Thyroid gland (tissue), 4 donors: Measurements from ENCODE around the gene CDH4. TPM values are rescaled to one million over a fixed set of nuclear protein-coding genes. Genes with fewer than 3 reads are reported as not detected.

Experiments used
- DNase-seq, 2 donors: peaks; one replicate each; pipeline ENCODE4 v3.0.0-alpha.2; 2019
- H3K27ac ChIP-seq, 3 donors: fragments of 200-600 bp; sonication (generic); 1 replicate in 2 of 3; 2 replicates in 1 of 3; pipeline ENCODE4 v1.5.1; 2016 to 2019; ENCODE audit warnings: mild to moderate bottlenecking in 1 of 3, moderate library complexity in 1 of 3
- H3K27me3 ChIP-seq: fragments of 200-600 bp; sonication (generic); one replicate; pipeline ENCODE4 v1.5.1; 2019
- H3K36me3 ChIP-seq, 2 donors: fragments of 200-600 bp; sonication (generic); one replicate each; pipeline ENCODE4 v1.5.1; 2016 to 2019
- H3K4me1 ChIP-seq, 2 donors: fragments of 200-600 bp; sonication (generic); one replicate each; pipeline ENCODE4 v1.5.1; 2017 to 2019
- H3K4me3 ChIP-seq, 3 donors: fragments of 200-600 bp; sonication (generic); replicated peaks in 1 of 3; 1 replicate in 2 of 3; 2 replicates in 1 of 3; pipeline ENCODE4 v1.5.1; 2016; ENCODE audit warnings: mild to moderate bottlenecking in 1 of 3
- H3K9me3 ChIP-seq: fragments of 200-600 bp; sonication (generic); one replicate; pipeline ENCODE4 v1.5.1; 2017
- POLR2A ChIP-seq, 2 donors: fragments of 450-650 bp; IDR thresholded peaks; one replicate each; pipeline ENCODE4 v1.6.1; 2017; ENCODE audit warnings: antibody characterized with exemption in 2 of 2, mild to moderate bottlenecking in 2 of 2, moderate library complexity in 1 of 2
- WGBS, 2 donors: methylation state at CpG; one replicate each; pipeline ENCODE4 v1.1.5; 2017; 5-methylcytosine and 5-hydroxymethylcytosine counted together
- intact Hi-C: fragments of 100-400 bp; cut with DNase I; formaldehyde crosslinking; loops from one replicate; pipeline ENCODE4 v1.15.1; 2023
- total RNA-seq, 4 donors: library from RNA; depleted of rRNA; stranded (reverse); fragments of >200 nt; gene quantifications; one replicate each; pipeline ENCODE4 v1.2.3, GENCODE V29; 2016
- TF ChIP-seq, protein P1 (sequence below), 6 experiments: fragments of 200-600 bp in 3 of 6; fragments of 450-650 bp in 3 of 6; sonication (generic) in 3 of 6; IDR thresholded peaks; one replicate each; pipeline ENCODE4 v1.5.1; 2016 to 2019; ENCODE audit warnings: antibody characterized with exemption in 6 of 6, mild to moderate bottlenecking in 2 of 6, inconsistent platforms in 1 of 6, moderate library complexity in 1 of 6

Gene CDH4
- total RNA-seq, 4 donors from 2014 or later: 0.22 to 0.29 (median 0.29) TPM; not detected in 1

- Histone ChIP-seq H3K27me3 (no peaks in the 10 kb centered on the region), H3K27ac (no peak overlapping the region), H3K9me3 (no peaks in the 10 kb centered on the region), H3K4me1 (no peaks in the 10 kb centered on the region), H3K36me3 (no peaks in the 10 kb centered on the region), H3K4me3 (no peak overlapping the region)
- no peak for DNase-seq
- TF ChIP-seq POLR2A (IDR thresholded peaks at IDR 0.05): no peak
- TF ChIP-seq, protein P1, sequence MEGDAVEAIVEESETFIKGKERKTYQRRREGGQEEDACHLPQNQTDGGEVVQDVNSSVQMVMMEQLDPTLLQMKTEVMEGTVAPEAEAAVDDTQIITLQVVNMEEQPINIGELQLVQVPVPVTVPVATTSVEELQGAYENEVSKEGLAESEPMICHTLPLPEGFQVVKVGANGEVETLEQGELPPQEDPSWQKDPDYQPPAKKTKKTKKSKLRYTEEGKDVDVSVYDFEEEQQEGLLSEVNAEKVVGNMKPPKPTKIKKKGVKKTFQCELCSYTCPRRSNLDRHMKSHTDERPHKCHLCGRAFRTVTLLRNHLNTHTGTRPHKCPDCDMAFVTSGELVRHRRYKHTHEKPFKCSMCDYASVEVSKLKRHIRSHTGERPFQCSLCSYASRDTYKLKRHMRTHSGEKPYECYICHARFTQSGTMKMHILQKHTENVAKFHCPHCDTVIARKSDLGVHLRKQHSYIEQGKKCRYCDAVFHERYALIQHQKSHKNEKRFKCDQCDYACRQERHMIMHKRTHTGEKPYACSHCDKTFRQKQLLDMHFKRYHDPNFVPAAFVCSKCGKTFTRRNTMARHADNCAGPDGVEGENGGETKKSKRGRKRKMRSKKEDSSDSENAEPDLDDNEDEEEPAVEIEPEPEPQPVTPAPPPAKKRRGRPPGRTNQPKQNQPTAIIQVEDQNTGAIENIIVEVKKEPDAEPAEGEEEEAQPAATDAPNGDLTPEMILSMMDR (IDR thresholded peaks at IDR 0.05): no peak
- intact Hi-C loops: no loop called here
- 32 to 36% methylated on average over 21 to 22 of the region's 25 CpGs for WGBS, 2 donors
These were observed 467.8 kb downstream of the CDH4 start for GRCh38 chr20:61719691-61720347.

DNA sequence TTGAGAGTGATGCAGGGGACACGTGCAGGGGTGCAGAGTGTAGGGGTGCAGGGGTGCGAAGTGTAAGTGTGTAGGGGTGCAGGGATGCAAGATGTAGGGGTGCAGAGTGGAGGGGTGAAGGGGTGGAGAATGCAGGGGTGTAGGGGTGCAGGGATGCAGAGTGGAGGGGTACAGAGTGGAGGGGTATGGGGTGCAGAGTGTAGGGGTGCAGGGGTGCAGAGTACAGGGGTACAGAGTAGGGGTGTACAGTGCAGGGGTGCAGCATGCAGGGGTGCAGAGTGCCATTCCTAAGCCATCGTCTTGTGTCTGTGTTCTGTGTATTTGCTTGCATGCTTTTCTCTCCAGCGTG lies 468.3 kb downstream of the CDH4 start:
- TF ChIP-seq, protein P1 (IDR thresholded peaks at IDR 0.05): no peak
- TF ChIP-seq POLR2A (IDR thresholded peaks at IDR 0.05): no peak
- intact Hi-C loops: no loop called here
- Histone ChIP-seq H3K27me3 (no peaks in the 10 kb centered on the region), H3K36me3 (no peaks in the 10 kb centered on the region), H3K27ac (no peak overlapping the region), H3K4me3 (no peak overlapping the region), H3K9me3 (no peaks in the 10 kb centered on the region), H3K4me1 (no peaks in the 10 kb centered on the region)
- 51 to 53% methylated on average over 4 of the region's 4 CpGs for WGBS, 2 donors
- DNase-seq: no peak

- DNase-seq: no peak
- intact Hi-C loops: no loop called here
- 45 to 62% methylated on average over 7 to 8 of the region's 8 CpGs for WGBS, 2 donors
- H3K27ac ChIP-seq: no peak overlapping the region
- H3K36me3 ChIP-seq: no peaks in the 10 kb centered on the region
- no peaks in the 10 kb centered on the region for H3K9me3 ChIP-seq
- H3K27me3 ChIP-seq: no peaks in the 10 kb centered on the region
- no peak for TF ChIP-seq POLR2A (IDR thresholded peaks at IDR 0.05)
- H3K4me3 ChIP-seq: no peak overlapping the region
- no peaks in the 10 kb centered on the region for H3K4me1 ChIP-seq
These were observed 470.2 kb downstream of the CDH4 start for GRCh38 chr20:61722146-61722678.

- H3K27me3 ChIP-seq: no peaks in the 10 kb centered on the region
- H3K36me3 ChIP-seq: no peaks in the 10 kb centered on the region
- no peak for TF ChIP-seq POLR2A (IDR thresholded peaks at IDR 0.05)
- TF ChIP-seq, protein P1 (IDR thresholded peaks at IDR 0.05): no peak
- no peaks in the 10 kb centered on the region for H3K9me3 ChIP-seq
- intact Hi-C loops: no loop called here
- no peak overlapping the region for H3K4me3 ChIP-seq
- H3K4me1 ChIP-seq: no peaks in the 10 kb centered on the region
- no peak for DNase-seq
- no peak overlapping the region for H3K27ac ChIP-seq
- WGBS, 2 donors: 65 to 68% methylated on average over 8 to 10 of the region's 12 CpGs
These were observed 471.6 kb downstream of the CDH4 start for GRCh38 chr20:61723529-61724257.

- WGBS, 2 donors: 10 to 13% methylated on average over 4 of the region's 4 CpGs
- no peaks in the 10 kb centered on the region for H3K27me3 ChIP-seq
- no peak overlapping the region for H3K4me3 ChIP-seq
- DNase-seq: no peak
- H3K9me3 ChIP-seq: no peaks in the 10 kb centered on the region
- no peaks in the 10 kb centered on the region for H3K36me3 ChIP-seq
- TF ChIP-seq POLR2A (IDR thresholded peaks at IDR 0.05): no peak
- TF ChIP-seq, protein P1 (IDR thresholded peaks at IDR 0.05): no peak
- intact Hi-C loops: no loop called here
- H3K4me1 ChIP-seq: no peaks in the 10 kb centered on the region
- H3K27ac ChIP-seq: no peak overlapping the region
These were observed 472.3 kb downstream of the CDH4 start for GRCh38 chr20:61724376-61724775.
